ENCODE data around the gene MED26. TPM values are rescaled to one million over a fixed set of nuclear protein-coding genes. Genes with fewer than 3 reads are reported as not detected.

The MED26 gene
- total RNA-seq, 1 experiment from 2014 or later: 11.4 TPM

GRCh38 chr19:16623576-16623975 lies 4.4 kb downstream of the MED26 start:
- Histone ChIP-seq H3T11ph (ENCODE audit: low read length) (no peak overlapping the region), H2BK120ac (ENCODE audit: low read depth, low read length, poor library complexity, severe bottlenecking) (no peak overlapping the region), H4K5ac (ENCODE audit: insufficient read length, low read depth, low read length) (no peak overlapping the region), H3K79me2 (ENCODE audit: insufficient read depth, low read length) (peaks cover 57% of the 10 kb centered on the region; the same call in 1 of the 2 replicates), H3K14ac (ENCODE audit: insufficient read depth, low read length) (no peak overlapping the region), H2AFZ (ENCODE audit: low read length) (no peak overlapping the region), H2BK5ac (ENCODE audit: insufficient read length, low read length) (no peak overlapping the region), H2BK20ac (ENCODE audit: low read depth, low read length, poor library complexity, severe bottlenecking) (no peak overlapping the region), H2BK12ac (ENCODE audit: insufficient read length, low read depth, low read length) (no peak overlapping the region), H3K4me1 (ENCODE audit: insufficient read depth, low read length) (no peaks in the 10 kb centered on the region), H3K18ac (ENCODE audit: insufficient read length, low read depth, low read length) (no peak overlapping the region), H3K79me1 (ENCODE audit: insufficient read depth, low read depth, low read length, poor library complexity, severe bottlenecking) (peaks cover 9% of the 10 kb centered on the region), H2AK5ac (ENCODE audit: insufficient read length, low read length) (no peak overlapping the region), H3K27ac (ENCODE audit: insufficient read length, low read depth, low read length) (no peak overlapping the region), H4K8ac (replicated peaks; ENCODE audit: insufficient read length, low read depth, low read length) (no peak overlapping the region), H2BK15ac (ENCODE audit: low read depth, low read length) (no peak overlapping the region), H3K56ac (ENCODE audit: insufficient read length, low read depth, low read length) (no peak overlapping the region), H3K27me3 (ENCODE audit: insufficient read depth, low read length) (no peaks in the 10 kb centered on the region), H3K4ac (ENCODE audit: low read depth, low read length) (no peak overlapping the region), H3K4me2 (ENCODE audit: insufficient read depth, insufficient read length, low read length) (no peak overlapping the region), H3K23ac (ENCODE audit: insufficient read length, low read depth, low read length) (no peak overlapping the region), H3K9ac (ENCODE audit: extremely low read depth, insufficient read length, low read length) (no peak overlapping the region), H4K20me1 (ENCODE audit: control insufficient read depth, insufficient read depth, insufficient read length) (no peaks in the 10 kb centered on the region), H3K9me3 (ENCODE audit: control insufficient read depth, low read depth, low read length) (no peaks in the 10 kb centered on the region), H4K91ac (ENCODE audit: insufficient read length, low read depth, low read length) (no peak overlapping the region), H3K23me2 (ENCODE audit: insufficient read length, low read depth, low read length, poor library complexity, severe bottlenecking) (peaks cover 7% of the 10 kb centered on the region)
- Mint-ChIP-seq H3K36me3 (ENCODE audit: insufficient read depth in 1 of 3, low read depth in 3 of 3) (peaks cover 3 to 16% (median 6%) of the 10 kb centered on the region in 3 experiments; a peak in 5 of 7 replicates), H3K27me3 (ENCODE audit: low read depth) (no peaks in the 10 kb centered on the region), H3K27ac (no peak overlapping the region), H3K9me3 (no peaks in the 10 kb centered on the region), H3K4me1 (peaks cover 23 to 35% of the 10 kb centered on the region in 2 experiments), H3K4me3 (no peak overlapping the region)
- no peak for TF ChIP-seq CTCF (conservative IDR thresholded peaks at IDR 0.05)
- WGBS (ENCODE audit: extremely low coverage, insufficient read length, low lambda C conversion rate): no CpG with 5 or more reads among the region's 6 CpGs
- DNase-seq: no peak
